WTC11 (cell line): ENCODE measurements around the gene KCNIP1. TPM values are rescaled to one million over a fixed set of nuclear protein-coding genes. Genes with fewer than 3 reads are reported as not detected.

ENCODE experiments used
- ATAC-seq: fragments of 200-7000 bp; cut with Tn5 transposase; 2 replicates; pipeline ENCODE4 v1.10.0; 2021; ENCODE audit warnings: mild to moderate bottlenecking, moderate library complexity
- CTCF ChIA-PET: fragments of 300-600 bp; sonication (Branson Sonifier 250); formaldehyde crosslinking; loops from one replicate; lab custom pipeline; 2021; ENCODE audit warnings: antibody characterized with exemption; lab: Charles Lee
- POLR2A ChIA-PET: fragments of 350-600 bp; sonication (Branson Sonifier 250); formaldehyde crosslinking; loops from one replicate; lab custom pipeline; 2021; ENCODE audit warnings: antibody characterized with exemption; lab: Charles Lee
- DNase-seq: peaks from one replicate; pipeline ENCODE4 v3.0.0; 2021; ENCODE audit warnings: low spot score
- H3K27ac Mint-ChIP-seq: 2 replicates; pipeline ENCODE4 v1.8.0; 2021; ENCODE audit warnings: mixed read lengths
- H3K27me3 Mint-ChIP-seq: 2 replicates; pipeline ENCODE4 v1.8.0; 2021; ENCODE audit warnings: low read depth, mild to moderate bottlenecking, moderate library complexity, mixed read lengths
- H3K36me3 Mint-ChIP-seq: 2 replicates; pipeline ENCODE4 v1.8.0; 2021; ENCODE audit warnings: mixed read lengths
- H3K4me1 Mint-ChIP-seq: 2 replicates; pipeline ENCODE4 v1.8.0; 2022; ENCODE audit warnings: mixed read lengths
- H3K4me3 Mint-ChIP-seq: 2 replicates; pipeline ENCODE4 v1.8.0; 2021; ENCODE audit warnings: mild to moderate bottlenecking, moderate library complexity, mixed read lengths
- H3K9me3 Mint-ChIP-seq: 2 replicates; pipeline ENCODE4 v1.8.0; 2021; ENCODE audit warnings: mixed read lengths
- ARID4B ChIP-seq: sonication (generic); formaldehyde crosslinking; IDR thresholded peaks from 2 replicates; pipeline ENCODE4 v1.8.0; 2023; ENCODE audit warnings: missing genetic modification reagents, mild to moderate bottlenecking, borderline replicate concordance
- EMX1 ChIP-seq: fragments of 250-450 bp; sonication (Bioruptor Pico); IDR thresholded peaks from 2 replicates; pipeline ENCODE4 v1.8.0; 2021; ENCODE audit warnings: mild to moderate bottlenecking
- ERG ChIP-seq: fragments of 250-450 bp; sonication (Bioruptor Pico); IDR thresholded peaks from 2 replicates; pipeline ENCODE4 v1.8.0; 2021; ENCODE audit warnings: mild to moderate bottlenecking
- FOXJ3 ChIP-seq: sonication (generic); formaldehyde crosslinking; IDR thresholded peaks from 2 replicates; pipeline ENCODE4 v1.9.0; 2021; ENCODE audit warnings: missing genetic modification reagents, mild to moderate bottlenecking, borderline replicate concordance
- NR3C1 ChIP-seq: sonication (generic); formaldehyde crosslinking; conservative IDR thresholded peaks from 2 replicates; pipeline ENCODE4 v1.8.1; 2023; ENCODE audit warnings: low read depth, mild to moderate bottlenecking, missing genetic modification reagents
- OVOL2 ChIP-seq: fragments of 250-450 bp; sonication (Bioruptor Pico); IDR thresholded peaks from 2 replicates; pipeline ENCODE4 v1.9.0; 2021; ENCODE audit warnings: mild to moderate bottlenecking, borderline replicate concordance
- SMAD3 ChIP-seq: sonication (generic); formaldehyde crosslinking; IDR thresholded peaks from 2 replicates; pipeline ENCODE4 v1.8.0; 2022; ENCODE audit warnings: missing genetic modification reagents, mild to moderate bottlenecking, borderline replicate concordance
- STAT6 ChIP-seq: sonication (generic); formaldehyde crosslinking; conservative IDR thresholded peaks from 2 replicates; pipeline ENCODE4 v1.8.1; 2023; ENCODE audit warnings: mild to moderate bottlenecking, low read depth, missing genetic modification reagents, moderate library complexity
- USF1 ChIP-seq: sonication (generic); formaldehyde crosslinking; IDR thresholded peaks from 2 replicates; pipeline ENCODE4 v1.8.0; 2022; ENCODE audit warnings: mild to moderate bottlenecking, missing genetic modification reagents
- ZNF232 ChIP-seq: sonication (generic); formaldehyde crosslinking; IDR thresholded peaks from 2 replicates; pipeline ENCODE4 v1.8.0; 2022; ENCODE audit warnings: mild to moderate bottlenecking, missing genetic modification reagents
- ZNF423 ChIP-seq: fragments of 250-450 bp; sonication (Bioruptor Pico); IDR thresholded peaks from 2 replicates; pipeline ENCODE4 v2.1.2; 2022; ENCODE audit warnings: mild to moderate bottlenecking, moderate library complexity
- ZNF671 ChIP-seq: fragments of 250-450 bp; sonication (Bioruptor Pico); IDR thresholded peaks from 2 replicates; pipeline ENCODE4 v1.8.0; 2021; ENCODE audit warnings: mild to moderate bottlenecking
- total RNA-seq: library from RNA; stranded (reverse); gene quantifications from 3 replicates; pipeline ENCODE4 v1.2.3, GENCODE V29; 2021
- TF ChIP-seq, protein P1 (sequence below): fragments of 250-450 bp; sonication (Bioruptor Pico); conservative IDR thresholded peaks from 2 replicates; pipeline ENCODE4 v1.9.0; 2021; ENCODE audit warnings: mild to moderate bottlenecking
- TF ChIP-seq, protein P2 (sequence below): sonication (generic); formaldehyde crosslinking; IDR thresholded peaks from 2 replicates; pipeline ENCODE4 v1.8.1; 2023; ENCODE audit warnings: mild to moderate bottlenecking, moderate library complexity, missing genetic modification reagents
- TF ChIP-seq, protein P3 (sequence below): sonication (generic); formaldehyde crosslinking; IDR thresholded peaks from 2 replicates; pipeline ENCODE4 v1.8.0; 2022; ENCODE audit warnings: mild to moderate bottlenecking, missing genetic modification reagents
- TF ChIP-seq, protein P4 (sequence below): sonication (generic); formaldehyde crosslinking; IDR thresholded peaks from 2 replicates; pipeline ENCODE4 v1.8.1; 2023; ENCODE audit warnings: mild to moderate bottlenecking, missing genetic modification reagents, moderate library complexity

KCNIP1 gene
- total RNA-seq, 1 experiment from 2014 or later = 0.59 TPM

DNA sequence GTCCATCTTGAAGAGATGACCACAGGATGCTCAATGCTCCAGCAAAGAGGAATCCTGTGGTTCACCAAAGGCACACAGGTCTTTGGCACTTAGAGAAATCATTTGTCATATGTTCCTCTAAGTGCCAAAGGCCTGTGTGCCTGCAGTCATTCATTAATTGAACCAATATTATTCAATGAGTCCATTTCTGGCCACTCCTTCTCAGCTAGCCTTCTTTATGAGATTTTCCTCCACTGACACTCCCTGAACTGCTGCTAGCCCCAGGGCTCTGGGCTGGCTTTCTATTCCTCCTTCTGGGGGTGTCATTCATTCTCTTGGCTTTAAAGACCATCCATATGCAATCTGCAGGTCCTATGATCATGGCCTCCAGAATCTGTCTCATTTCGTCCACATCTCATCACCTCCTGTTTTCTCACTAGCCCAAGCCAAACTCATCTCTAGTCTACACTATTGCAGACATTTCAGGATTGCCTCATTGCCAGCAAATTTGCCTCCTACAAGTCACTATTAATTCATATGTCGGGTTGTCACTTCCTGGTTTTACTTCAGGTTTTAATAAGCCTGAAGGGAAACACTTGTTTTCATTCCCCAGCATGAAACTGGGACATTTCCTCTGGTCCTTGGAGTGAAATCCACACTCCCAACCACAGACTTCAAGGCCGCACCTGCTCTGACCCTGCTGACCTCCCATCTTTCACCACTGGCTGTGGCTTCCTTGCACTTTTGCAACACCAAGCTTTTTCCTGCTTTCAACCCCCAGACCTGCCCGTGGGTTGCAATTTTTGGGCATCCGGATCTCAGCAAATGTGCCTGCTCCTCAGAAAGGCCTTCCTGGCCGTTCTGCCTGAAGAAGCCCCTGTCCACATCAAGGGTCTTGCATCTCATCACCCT is 35.1 kb downstream of the KCNIP1 start:
- no peak for DNase-seq
- ChIA-PET CTCF (interaction anchor here (0.7 kb wide), 1 partner anchor 86 kb away, joined by 3 read pairs; no protein-coding TSS in a partner anchor), POLR2A (interaction anchor here (0.7 kb wide), 1 partner anchor 10 kb away, joined by 3 read pairs; no protein-coding TSS in a partner anchor)
- Mint-ChIP-seq H3K4me1 (peaks cover 14% of the 10 kb centered on the region), H3K27ac (no peak overlapping the region), H3K4me3 (no peak overlapping the region), H3K9me3 (no peaks in the 10 kb centered on the region), H3K27me3 (no peaks in the 10 kb centered on the region), H3K36me3 (no peaks in the 10 kb centered on the region)
- ATAC-seq = no peak
- no peak for TF ChIP-seq SMAD3 (CRISPR knock-in tag)
- TF ChIP-seq ARID4B (CRISPR knock-in tag) = no peak
- TF ChIP-seq ERG (CRISPR knock-in tag) = no peak
- no peak for TF ChIP-seq ZNF671 (CRISPR knock-in tag)
- TF ChIP-seq, protein P1, sequence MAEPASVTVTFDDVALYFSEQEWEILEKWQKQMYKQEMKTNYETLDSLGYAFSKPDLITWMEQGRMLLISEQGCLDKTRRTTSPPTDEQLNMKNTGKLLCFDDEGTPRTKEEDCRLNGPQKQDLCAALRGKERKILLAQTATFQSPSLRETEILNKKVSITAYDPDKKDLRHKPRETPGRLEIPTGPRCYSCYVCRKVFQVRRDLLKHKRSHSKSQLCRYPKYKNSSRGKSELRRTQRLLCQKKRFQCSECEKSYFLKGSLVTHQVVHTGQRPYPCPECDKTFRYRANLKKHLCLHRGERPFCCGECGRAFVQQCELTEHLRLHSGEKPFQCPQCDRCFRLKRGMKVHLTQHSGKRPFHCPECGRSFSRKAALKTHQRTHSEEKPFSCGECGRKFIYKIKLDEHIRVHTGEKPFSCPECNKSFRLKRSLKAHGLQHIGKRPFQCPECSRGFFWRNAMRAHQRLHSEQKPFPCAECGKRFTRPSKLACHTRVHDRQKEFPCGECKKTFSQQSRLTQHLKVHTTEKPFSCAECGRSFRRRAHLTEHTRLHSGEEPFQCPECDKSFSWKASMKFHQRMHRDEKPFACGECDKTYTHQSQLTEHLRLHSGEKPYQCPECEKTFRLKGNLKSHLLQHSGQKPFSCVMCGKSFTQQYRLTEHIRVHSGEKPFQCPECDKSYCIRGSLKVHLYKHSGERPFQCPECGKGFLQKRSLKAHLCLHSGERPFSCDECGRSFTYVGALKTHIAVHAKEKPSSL (CRISPR knock-in tag) = no peak
- no peak for TF ChIP-seq OVOL2 (CRISPR knock-in tag)
- no peak for TF ChIP-seq ZNF232 (CRISPR knock-in tag)
- TF ChIP-seq STAT6 (CRISPR knock-in tag) = no peak
- TF ChIP-seq ZNF423 = no peak
- no peak for TF ChIP-seq USF1
- no peak for TF ChIP-seq NR3C1 (CRISPR knock-in tag)
- TF ChIP-seq, protein P2, sequence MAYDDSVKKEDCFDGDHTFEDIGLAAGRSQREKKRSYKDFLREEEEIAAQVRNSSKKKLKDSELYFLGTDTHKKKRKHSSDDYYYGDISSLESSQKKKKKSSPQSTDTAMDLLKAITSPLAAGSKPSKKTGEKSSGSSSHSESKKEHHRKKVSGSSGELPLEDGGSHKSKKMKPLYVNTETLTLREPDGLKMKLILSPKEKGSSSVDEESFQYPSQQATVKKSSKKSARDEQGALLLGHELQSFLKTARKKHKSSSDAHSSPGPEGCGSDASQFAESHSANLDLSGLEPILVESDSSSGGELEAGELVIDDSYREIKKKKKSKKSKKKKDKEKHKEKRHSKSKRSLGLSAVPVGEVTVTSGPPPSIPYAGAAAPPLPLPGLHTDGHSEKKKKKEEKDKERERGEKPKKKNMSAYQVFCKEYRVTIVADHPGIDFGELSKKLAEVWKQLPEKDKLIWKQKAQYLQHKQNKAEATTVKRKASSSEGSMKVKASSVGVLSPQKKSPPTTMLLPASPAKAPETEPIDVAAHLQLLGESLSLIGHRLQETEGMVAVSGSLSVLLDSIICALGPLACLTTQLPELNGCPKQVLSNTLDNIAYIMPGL (CRISPR knock-in tag) = no peak
- TF ChIP-seq, protein P3, sequence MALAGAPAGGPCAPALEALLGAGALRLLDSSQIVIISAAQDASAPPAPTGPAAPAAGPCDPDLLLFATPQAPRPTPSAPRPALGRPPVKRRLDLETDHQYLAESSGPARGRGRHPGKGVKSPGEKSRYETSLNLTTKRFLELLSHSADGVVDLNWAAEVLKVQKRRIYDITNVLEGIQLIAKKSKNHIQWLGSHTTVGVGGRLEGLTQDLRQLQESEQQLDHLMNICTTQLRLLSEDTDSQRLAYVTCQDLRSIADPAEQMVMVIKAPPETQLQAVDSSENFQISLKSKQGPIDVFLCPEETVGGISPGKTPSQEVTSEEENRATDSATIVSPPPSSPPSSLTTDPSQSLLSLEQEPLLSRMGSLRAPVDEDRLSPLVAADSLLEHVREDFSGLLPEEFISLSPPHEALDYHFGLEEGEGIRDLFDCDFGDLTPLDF (CRISPR knock-in tag) = no peak
- TF ChIP-seq EMX1 (CRISPR knock-in tag) = no peak
- no peak for TF ChIP-seq FOXJ3 (CRISPR knock-in tag)
- TF ChIP-seq, protein P4, sequence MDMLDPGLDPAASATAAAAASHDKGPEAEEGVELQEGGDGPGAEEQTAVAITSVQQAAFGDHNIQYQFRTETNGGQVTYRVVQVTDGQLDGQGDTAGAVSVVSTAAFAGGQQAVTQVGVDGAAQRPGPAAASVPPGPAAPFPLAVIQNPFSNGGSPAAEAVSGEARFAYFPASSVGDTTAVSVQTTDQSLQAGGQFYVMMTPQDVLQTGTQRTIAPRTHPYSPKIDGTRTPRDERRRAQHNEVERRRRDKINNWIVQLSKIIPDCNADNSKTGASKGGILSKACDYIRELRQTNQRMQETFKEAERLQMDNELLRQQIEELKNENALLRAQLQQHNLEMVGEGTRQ (CRISPR knock-in tag) = no peak
